Measurements from ENCODE around the gene MUC13.

DNA sequence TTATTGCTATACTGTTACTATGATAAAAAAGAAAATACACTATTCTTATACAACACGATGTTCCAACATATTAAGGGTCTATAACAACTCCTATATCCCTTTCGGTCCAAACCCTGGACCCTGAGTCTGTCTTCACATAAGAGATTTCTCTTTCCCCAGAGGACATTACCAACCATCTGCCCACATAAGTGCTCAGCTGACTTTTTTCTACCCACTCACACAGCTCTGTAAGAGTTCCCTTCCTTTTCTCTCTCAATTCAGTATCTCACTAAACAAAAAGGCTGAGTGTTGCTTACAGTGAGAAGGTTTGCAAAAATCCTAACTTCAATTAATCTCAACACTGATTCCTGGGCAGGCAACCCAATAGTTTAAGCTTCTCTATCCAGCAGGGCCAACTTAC, 77.9 kb downstream of the MUC13 start:
- TF ChIP-seq, protein P1, sequence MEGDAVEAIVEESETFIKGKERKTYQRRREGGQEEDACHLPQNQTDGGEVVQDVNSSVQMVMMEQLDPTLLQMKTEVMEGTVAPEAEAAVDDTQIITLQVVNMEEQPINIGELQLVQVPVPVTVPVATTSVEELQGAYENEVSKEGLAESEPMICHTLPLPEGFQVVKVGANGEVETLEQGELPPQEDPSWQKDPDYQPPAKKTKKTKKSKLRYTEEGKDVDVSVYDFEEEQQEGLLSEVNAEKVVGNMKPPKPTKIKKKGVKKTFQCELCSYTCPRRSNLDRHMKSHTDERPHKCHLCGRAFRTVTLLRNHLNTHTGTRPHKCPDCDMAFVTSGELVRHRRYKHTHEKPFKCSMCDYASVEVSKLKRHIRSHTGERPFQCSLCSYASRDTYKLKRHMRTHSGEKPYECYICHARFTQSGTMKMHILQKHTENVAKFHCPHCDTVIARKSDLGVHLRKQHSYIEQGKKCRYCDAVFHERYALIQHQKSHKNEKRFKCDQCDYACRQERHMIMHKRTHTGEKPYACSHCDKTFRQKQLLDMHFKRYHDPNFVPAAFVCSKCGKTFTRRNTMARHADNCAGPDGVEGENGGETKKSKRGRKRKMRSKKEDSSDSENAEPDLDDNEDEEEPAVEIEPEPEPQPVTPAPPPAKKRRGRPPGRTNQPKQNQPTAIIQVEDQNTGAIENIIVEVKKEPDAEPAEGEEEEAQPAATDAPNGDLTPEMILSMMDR (conservative IDR thresholded peaks at IDR 0.05; ENCODE audit: low read depth, low read length) = no peak
- TF ChIP-seq, protein P2, sequence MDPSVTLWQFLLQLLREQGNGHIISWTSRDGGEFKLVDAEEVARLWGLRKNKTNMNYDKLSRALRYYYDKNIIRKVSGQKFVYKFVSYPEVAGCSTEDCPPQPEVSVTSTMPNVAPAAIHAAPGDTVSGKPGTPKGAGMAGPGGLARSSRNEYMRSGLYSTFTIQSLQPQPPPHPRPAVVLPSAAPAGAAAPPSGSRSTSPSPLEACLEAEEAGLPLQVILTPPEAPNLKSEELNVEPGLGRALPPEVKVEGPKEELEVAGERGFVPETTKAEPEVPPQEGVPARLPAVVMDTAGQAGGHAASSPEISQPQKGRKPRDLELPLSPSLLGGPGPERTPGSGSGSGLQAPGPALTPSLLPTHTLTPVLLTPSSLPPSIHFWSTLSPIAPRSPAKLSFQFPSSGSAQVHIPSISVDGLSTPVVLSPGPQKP (IDR thresholded peaks at IDR 0.05; ENCODE audit: borderline replicate concordance, low read depth, low read length) = no peak
- no peak for TF ChIP-seq POLR2A (IDR thresholded peaks at IDR 0.05; ENCODE audit: low read depth, low read length)
